Skin of body (tissue), 2 donors: ENCODE results near the gene CDYL2. TPM values are rescaled to one million over a fixed set of nuclear protein-coding genes. Genes with fewer than 3 reads are reported as not detected.

Source experiments
- DNase-seq: peaks from one replicate; lab custom pipeline; 2025; lab: John Stamatoyannopoulos, UW
- total RNA-seq: library from RNA; depleted of rRNA; stranded (reverse); fragments of >200 nt; gene quantifications from one replicate; pipeline ENCODE4 v1.2.3, GENCODE V29; 2014

The CDYL2 gene
- total RNA-seq, 1 donor from 2014 or later = 2.8 TPM

DNA sequence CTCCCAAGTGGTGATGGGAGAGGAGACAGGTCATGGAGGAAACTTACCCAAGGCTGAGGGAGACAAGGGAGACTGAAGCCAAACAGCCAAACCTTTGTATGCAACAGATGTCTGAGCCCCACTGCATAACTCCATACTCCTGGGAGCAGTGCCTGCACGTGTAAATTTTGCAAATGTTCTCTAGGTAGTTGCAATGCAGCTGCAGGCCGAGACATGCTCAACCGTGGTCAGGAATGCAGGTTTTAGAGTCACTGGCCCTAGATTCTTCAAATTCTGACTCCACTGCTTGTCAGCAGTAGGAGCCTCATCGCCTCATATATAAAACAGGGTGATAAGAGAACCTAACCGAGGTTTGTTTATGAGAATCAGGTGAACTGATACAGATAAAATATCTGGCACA is 252.1 kb downstream of the CDYL2 start:
- no peak for DNase-seq

Other genes starting within 250 kb of the CDYL2 start
- gene CMC2, start 202.3 kb upstream of the CDYL2 start, total RNA-seq = 16.6 TPM
- 14.4 TPM for gene CENPN, start 202.6 kb upstream of the CDYL2 start, total RNA-seq
- gene ATMIN, start 231.2 kb upstream of the CDYL2 start, total RNA-seq = 25.9 TPM